ENCODE data around the gene IL18BP.

- TF ChIP-seq, protein P1, sequence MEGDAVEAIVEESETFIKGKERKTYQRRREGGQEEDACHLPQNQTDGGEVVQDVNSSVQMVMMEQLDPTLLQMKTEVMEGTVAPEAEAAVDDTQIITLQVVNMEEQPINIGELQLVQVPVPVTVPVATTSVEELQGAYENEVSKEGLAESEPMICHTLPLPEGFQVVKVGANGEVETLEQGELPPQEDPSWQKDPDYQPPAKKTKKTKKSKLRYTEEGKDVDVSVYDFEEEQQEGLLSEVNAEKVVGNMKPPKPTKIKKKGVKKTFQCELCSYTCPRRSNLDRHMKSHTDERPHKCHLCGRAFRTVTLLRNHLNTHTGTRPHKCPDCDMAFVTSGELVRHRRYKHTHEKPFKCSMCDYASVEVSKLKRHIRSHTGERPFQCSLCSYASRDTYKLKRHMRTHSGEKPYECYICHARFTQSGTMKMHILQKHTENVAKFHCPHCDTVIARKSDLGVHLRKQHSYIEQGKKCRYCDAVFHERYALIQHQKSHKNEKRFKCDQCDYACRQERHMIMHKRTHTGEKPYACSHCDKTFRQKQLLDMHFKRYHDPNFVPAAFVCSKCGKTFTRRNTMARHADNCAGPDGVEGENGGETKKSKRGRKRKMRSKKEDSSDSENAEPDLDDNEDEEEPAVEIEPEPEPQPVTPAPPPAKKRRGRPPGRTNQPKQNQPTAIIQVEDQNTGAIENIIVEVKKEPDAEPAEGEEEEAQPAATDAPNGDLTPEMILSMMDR (conservative IDR thresholded peaks at IDR 0.05; ENCODE audit: low read length): no peak
- TF ChIP-seq EZH2phosphoT487 (IDR thresholded peaks at IDR 0.05; ENCODE audit: borderline replicate concordance, low read depth, low read length): no peak
These were observed 24.6 kb downstream of the IL18BP start for GRCh38 chr11:72023335-72023734.

Data from OCI-LY7 (cell line).